Left forelimb (tissue), 1 donor: ENCODE results near the gene GFOD1.
"Not testable (repeated sequence)": the region's sequence is repeated elsewhere in the genome, so short reads cannot be mapped to it uniquely, and the experiment has no call there.

Experiments used
- DNase-seq: peaks from one replicate; pipeline ENCODE4 v3.0.0-alpha.2; 2018; ENCODE audit warnings: low spot score

Gene GFOD1

GRCh38 chr6:13404892-13405254, 82.5 kb downstream of the GFOD1 start:
- DNase-seq, result no peak

GRCh38 chr6:13404228-13404891, 83.0 kb downstream of the GFOD1 start:
- DNase-seq, result no peak

- DNase-seq, result no peak
Measured at GRCh38 chr6:13402711-13403110, 84.7 kb downstream of the GFOD1 start.

- DNase-seq, result no peak
Measured at GRCh38 chr6:13400772-13401171, 86.6 kb downstream of the GFOD1 start.

GRCh38 chr6:13398421-13398994, 88.9 kb downstream of the GFOD1 start:
- DNase-seq, result no peak

GRCh38 chr6:13398069-13398381, 89.4 kb downstream of the GFOD1 start:
- DNase-seq, result peak; percentile 9

GRCh38 chr6:13397359-13398068, 89.9 kb downstream of the GFOD1 start:
- peak; percentile 53 for DNase-seq

- peak; percentile 33 for DNase-seq
Measured at GRCh38 chr6:13396241-13396792, 91.1 kb downstream of the GFOD1 start.

GRCh38 chr6:13395272-13396237, 91.8 kb downstream of the GFOD1 start:
- DNase-seq, result peak; percentile 47

- DNase-seq, result no peak
Measured at GRCh38 chr6:13392462-13392861, 94.9 kb downstream of the GFOD1 start.

GRCh38 chr6:13391537-13391936, 95.9 kb downstream of the GFOD1 start:
- peak; percentile 3 for DNase-seq

- DNase-seq, result no peak
Measured at GRCh38 chr6:13390658-13391057, 96.7 kb downstream of the GFOD1 start.

GRCh38 chr6:13389237-13389636, 98.2 kb downstream of the GFOD1 start:
- DNase-seq, result not testable (repeated sequence)

GRCh38 chr6:13388769-13389168, 98.6 kb downstream of the GFOD1 start:
- DNase-seq, result not testable (repeated sequence)

- peak; percentile 17 for DNase-seq
Measured at GRCh38 chr6:13384966-13385365, 102.4 kb downstream of the GFOD1 start.

GRCh38 chr6:13384506-13384905, 102.9 kb downstream of the GFOD1 start:
- DNase-seq, result peak; percentile 9

- DNase-seq, result peak; percentile 6
Measured at GRCh38 chr6:13383328-13384163, 103.9 kb downstream of the GFOD1 start.

GRCh38 chr6:13380761-13381160, 106.6 kb downstream of the GFOD1 start:
- DNase-seq, result peak; percentile 40

- DNase-seq, result no peak
Measured at GRCh38 chr6:13378669-13379590, 108.5 kb downstream of the GFOD1 start.
